GM19035 (cell line): ENCODE data around the gene CHD6.

ENCODE experiments used
- ATAC-seq: cut with Tn5 transposase; IDR thresholded peaks from one replicate; pipeline ENCODE4 v1.9.1; 2021; ENCODE audit not compliant: unreplicated experiment

CHD6 gene

GRCh38 chr20:41592516-41593216 lies 25.5 kb downstream of the CHD6 start:
- no peak for ATAC-seq

GRCh38 chr20:41587956-41588355 lies 30.2 kb downstream of the CHD6 start:
- ATAC-seq = no peak

- no peak for ATAC-seq
These were observed 30.7 kb downstream of the CHD6 start for GRCh38 chr20:41587523-41587922.

- ATAC-seq = no peak
These were observed 31.4 kb downstream of the CHD6 start for GRCh38 chr20:41586772-41587171.

- no peak for ATAC-seq
These were observed 37.8 kb downstream of the CHD6 start for GRCh38 chr20:41580350-41580749.

- no peak for ATAC-seq
These were observed 40.8 kb downstream of the CHD6 start for GRCh38 chr20:41577129-41578009.

GRCh38 chr20:41575412-41575811 lies 42.8 kb downstream of the CHD6 start:
- ATAC-seq = no peak

GRCh38 chr20:41574802-41575389 lies 43.3 kb downstream of the CHD6 start:
- no peak for ATAC-seq

GRCh38 chr20:41573955-41574354 lies 44.2 kb downstream of the CHD6 start:
- ATAC-seq = no peak

GRCh38 chr20:41572010-41572572 lies 46.1 kb downstream of the CHD6 start:
- no peak for ATAC-seq

- no peak for ATAC-seq
These were observed 47.2 kb downstream of the CHD6 start for GRCh38 chr20:41571006-41571405.

GRCh38 chr20:41570557-41570956 lies 47.6 kb downstream of the CHD6 start:
- ATAC-seq = no peak

- ATAC-seq = no peak
These were observed 50.6 kb downstream of the CHD6 start for GRCh38 chr20:41567615-41568014.

GRCh38 chr20:41566896-41567527 lies 51.2 kb downstream of the CHD6 start:
- ATAC-seq = no peak

- ATAC-seq = no peak
These were observed 55.1 kb downstream of the CHD6 start for GRCh38 chr20:41563087-41563486.

- ATAC-seq = no peak
These were observed 57.2 kb downstream of the CHD6 start for GRCh38 chr20:41560970-41561369.

GRCh38 chr20:41559658-41560057 lies 58.5 kb downstream of the CHD6 start:
- no peak for ATAC-seq

GRCh38 chr20:41553142-41553879 lies 64.9 kb downstream of the CHD6 start:
- ATAC-seq = no peak

GRCh38 chr20:41552295-41553068 lies 65.7 kb downstream of the CHD6 start:
- no peak for ATAC-seq
